Activated T-helper 9 cell treated with anti-CD3 and anti-CD28 coated beads, Interleukin-2, amount 50 U/mL, for 16 hours (primary cell): ENCODE results near the gene SIL1.
"Not testable (repeated sequence)": the region's sequence is repeated elsewhere in the genome, so short reads cannot be mapped to it uniquely, and the experiment has no call there.

Source experiments
- DNase-seq: peaks from one replicate; pipeline ENCODE4 v3.0.0-alpha.2; 2020; ENCODE audit warnings: low read depth

SIL1 gene

GRCh38 chr5:139174382-139174781 is 23.8 kb downstream of the SIL1 start:
- not testable (repeated sequence) for DNase-seq

GRCh38 chr5:139171779-139172404 is 26.3 kb downstream of the SIL1 start:
- DNase-seq: no peak

- no peak for DNase-seq
Measured at GRCh38 chr5:139167952-139168720, 30.0 kb downstream of the SIL1 start.

DNA sequence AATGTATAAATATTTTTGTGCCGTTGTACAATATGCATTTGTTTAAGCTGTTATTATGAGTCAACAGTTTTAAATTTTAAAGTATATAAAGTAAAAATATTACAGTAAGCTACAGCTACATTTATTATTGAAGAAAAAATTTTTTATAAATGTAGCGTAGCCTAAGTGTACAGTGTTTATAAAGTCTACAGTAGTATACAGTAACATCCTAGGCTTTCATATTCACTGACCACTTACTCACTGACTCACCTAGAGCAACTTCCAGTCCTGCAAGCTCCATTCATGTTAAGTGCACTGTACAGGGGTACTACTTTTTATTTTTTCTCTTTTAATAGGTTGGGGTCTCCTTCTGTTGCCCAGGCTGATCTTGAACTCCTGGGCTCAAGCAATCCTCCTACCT is 30.6 kb downstream of the SIL1 start:
- no peak for DNase-seq

DNA sequence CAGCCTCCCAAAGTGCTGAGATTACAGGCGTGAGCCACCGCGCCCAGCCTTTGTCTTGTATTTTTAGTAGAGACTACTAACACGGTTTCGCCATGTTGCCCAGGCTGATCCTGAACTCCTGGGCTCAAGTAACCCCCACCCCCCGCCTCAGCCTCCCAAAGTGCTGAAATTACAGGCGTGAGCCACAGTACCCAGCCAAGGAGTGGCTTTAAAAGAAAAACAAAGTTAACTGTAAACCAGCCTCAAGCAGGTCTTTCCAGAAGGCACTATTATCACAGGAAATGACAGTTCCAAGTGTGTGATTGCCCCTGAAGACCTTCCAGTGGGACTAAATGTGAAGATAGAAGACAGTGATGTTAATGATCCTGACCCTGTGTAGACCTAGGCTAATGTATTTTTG is 31.1 kb downstream of the SIL1 start:
- no peak for DNase-seq

GRCh38 chr5:139164897-139165296 is 33.3 kb downstream of the SIL1 start:
- DNase-seq: not testable (repeated sequence)

GRCh38 chr5:139164020-139164419 is 34.1 kb downstream of the SIL1 start:
- no peak for DNase-seq

DNA sequence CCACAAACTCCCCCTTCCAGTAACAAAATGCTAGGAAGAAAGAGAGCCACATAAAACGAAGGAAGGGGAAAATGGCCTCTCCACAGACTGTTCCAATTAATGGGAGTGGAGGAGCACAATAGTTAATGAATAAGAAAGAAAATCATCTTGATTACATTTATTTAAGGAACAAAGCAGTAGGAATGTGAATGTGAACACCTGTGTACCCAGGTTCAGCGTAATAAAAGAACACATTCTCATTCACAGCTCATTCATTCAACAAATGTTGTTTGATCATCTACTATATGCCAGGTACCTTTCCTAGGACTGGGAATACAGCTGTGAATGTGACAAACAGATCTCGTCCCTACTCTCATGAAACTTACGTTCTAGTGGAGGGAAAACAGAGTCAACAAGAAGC is 35.7 kb downstream of the SIL1 start:
- DNase-seq: no peak

DNA sequence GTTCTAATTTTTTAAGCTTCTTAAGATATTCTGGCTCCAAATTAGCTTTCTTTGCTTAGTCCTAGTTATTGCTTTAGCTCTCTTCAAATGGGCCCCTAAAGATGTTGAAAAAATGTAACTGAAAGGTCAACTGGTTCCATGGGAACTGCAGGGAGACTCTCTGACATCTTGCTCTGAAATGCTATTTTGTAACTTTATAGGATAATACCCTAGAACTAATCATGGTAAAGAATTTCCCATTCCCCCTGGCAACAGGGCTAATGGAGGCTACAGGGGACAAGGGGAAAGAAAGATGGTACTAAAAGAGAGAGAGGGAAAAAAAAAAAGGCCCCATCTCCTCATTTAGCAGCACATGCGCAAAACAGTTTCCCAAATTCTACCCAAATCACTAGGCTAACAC is 39.4 kb downstream of the SIL1 start:
- no peak for DNase-seq

- DNase-seq: no peak
Measured at GRCh38 chr5:139157556-139157955, 40.6 kb downstream of the SIL1 start.

GRCh38 chr5:139156814-139157213 is 41.4 kb downstream of the SIL1 start:
- no peak for DNase-seq

- DNase-seq: no peak
Measured at GRCh38 chr5:139155333-139155732, 42.8 kb downstream of the SIL1 start.

DNA sequence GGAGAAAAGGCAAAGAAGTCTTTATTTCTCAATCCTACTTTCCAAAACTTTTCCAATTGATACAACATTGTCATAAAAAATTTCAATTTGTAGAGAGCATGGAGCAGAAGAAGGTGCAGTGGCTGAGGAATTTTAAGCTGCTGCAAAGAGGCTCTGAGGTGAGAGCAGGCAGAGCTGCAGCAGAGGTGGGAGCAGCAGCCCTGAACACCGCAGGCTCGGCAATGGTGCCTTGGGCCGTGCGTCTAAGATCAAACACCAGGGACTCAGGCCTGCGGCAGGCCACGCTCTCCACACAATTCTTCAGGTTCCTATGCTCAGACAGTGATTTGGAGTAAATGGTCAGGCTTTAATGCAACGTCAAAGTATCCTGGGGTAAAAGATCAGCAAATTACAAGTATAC is 46.3 kb downstream of the SIL1 start:
- DNase-seq: no peak

DNA sequence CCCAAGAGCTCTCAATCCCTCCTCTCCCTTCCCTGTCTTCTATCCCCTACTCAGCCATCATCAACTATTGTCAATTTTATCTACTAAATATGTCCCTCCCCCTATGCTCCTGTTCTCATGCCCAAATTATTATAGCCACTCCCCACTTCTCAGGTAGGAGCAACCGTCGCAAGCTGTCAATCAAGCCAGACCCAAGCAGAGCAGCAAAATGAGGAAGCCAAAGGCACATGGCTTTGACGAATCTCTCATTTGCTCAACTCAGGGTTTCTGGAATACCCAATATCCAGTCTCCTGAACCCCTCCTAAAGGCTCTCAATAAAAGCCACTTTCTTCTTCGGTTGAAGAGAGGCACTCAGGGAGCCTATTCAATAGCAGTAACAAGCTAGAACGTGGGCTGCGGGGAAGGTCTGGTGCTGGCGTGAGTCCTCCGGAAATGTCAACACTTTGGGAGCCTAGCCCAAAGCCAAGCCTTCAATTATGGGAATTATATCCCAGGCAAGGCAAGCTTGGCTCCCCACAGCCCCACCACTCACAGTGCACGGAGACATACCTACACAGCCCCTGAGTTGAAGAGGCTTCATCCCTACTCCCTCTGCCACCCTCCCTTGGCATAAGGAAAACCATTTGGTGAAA is 47.7 kb downstream of the SIL1 start:
- no peak for DNase-seq

DNA sequence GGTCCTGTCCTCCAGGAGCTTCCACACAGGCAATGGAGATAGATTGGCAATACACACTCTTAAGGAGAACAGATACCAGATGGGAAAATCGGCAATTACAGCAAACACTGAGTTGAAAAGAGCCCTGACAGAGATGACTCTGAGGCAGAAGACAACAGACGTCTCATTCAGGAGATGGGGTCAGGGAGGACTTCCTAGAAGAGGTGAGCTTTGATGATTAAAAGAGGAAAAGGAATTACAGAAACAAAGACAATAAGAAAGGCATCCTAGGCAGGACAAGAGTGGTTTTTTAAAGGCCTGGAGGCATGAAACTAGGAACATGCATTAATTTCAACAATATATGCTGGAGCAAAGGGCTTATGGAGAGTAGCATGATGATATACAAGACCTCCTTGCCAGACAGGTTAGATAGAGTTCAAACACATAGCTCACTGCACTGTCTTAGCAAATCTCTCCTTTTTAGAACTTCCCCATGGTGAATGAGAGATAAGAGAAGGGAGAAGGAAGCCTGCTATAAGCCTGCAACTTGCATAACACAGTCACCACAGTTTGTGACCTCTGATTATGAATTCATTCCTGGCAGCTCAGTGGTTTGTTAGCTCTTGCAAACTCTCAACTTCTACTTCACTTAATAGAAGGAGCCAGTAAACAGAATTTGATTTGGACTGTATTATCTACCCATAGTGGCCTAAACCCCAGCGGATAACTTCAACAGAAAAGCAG is 48.5 kb downstream of the SIL1 start:
- no peak for DNase-seq

GRCh38 chr5:139148986-139149385 is 49.2 kb downstream of the SIL1 start:
- no peak for DNase-seq

- no peak for DNase-seq
Measured at GRCh38 chr5:139148306-139148705, 49.9 kb downstream of the SIL1 start.

DNA sequence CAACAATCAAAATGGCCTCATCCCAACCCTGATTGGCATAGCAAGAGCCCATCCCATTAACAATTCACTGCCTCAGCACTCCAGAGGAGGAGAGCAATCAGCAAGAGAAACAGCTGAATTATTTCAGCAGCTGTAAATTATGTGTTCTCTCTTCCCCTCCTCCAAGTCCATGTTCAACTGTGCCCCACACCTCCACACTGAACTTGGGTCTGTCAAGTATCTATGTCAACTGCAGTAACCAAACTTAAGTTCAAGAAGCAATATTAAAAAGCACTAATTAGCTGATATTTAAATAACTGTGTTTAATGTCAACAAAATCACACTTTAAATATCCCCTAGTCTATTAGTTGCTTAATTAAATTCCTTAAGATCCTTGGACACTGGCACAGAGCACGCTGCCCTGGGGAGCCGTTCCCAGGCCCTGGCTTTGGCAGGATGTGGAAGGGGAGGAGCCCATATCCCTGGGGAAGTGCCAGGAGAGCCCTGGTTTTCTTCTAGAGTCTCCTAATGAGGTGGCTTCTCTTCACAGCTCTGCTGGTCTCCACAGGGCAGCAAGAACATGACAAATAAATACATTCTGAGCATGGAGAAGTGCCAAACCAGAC is 50.6 kb downstream of the SIL1 start:
- no peak for DNase-seq

DNA sequence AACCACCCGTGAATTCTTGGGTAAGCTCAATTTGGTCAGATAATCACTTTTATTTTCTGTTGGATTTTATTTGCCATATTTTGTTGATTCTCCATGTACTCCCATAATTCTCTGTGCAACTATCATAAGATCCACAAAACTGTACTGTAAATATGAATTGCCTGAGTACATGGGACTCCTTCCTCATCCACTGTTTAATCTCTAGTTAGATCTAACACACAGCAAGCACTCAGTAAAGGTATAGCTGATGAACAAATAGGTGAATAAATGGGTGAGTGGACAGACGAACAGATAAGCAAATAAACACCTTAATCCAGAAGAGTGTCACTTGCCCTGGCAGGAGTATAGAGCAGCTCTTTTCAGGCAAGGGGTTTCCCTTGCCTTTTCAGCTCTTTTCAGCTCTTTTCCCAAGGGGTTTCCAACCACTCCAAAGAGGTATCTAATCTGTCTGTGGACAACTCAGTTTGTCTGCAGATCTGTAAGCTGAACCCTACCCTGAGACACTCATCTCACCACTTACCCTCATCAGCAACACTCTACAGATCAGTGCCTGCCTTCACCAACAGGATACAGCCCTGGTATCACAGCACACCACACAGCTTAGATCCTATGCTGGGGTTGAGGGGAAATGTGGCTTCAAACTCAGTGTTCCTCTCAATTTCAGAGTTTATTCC is 51.2 kb downstream of the SIL1 start:
- DNase-seq: no peak

DNA sequence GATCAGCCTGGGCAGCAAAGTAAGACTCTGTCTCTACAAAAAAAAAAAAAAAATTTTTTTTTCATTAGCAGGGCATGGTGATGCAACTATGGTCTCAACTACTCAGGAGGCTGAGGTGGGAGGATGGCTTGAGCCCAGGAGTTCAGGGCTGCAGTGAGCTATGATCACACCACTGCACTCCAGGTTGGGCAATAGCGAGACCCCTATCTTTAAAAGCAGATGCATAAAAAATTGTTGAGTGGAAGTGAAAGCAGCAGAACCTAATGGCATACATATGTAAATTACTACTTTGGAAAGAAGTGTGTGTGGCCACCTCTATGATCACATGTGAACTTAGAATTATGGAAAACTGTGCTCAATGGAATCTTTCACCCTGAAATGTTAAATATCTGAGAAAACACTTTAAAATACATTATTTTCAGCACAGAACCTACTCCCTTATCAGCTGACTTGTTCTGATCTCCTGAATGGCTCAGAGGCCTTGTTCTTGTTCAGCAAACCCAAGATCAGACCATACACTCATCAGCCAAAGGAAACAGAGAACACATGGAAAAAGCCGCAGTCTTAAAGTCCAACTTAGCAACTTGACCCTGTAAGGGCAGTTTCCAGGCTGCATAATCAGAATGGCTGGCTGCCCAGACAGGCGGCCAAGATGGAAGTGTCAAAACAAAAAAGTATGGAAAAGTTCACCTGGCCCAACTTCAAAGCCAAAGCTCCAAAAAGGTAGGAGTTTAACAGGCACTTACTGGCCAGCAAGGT is 56.5 kb downstream of the SIL1 start:
- DNase-seq: no peak

- no peak for DNase-seq
Measured at GRCh38 chr5:139140591-139141071, 57.5 kb downstream of the SIL1 start.
